ENCODE measurements around the gene IPO11.
"Not testable (repeated sequence)": the region's sequence is repeated elsewhere in the genome, so short reads cannot be mapped to it uniquely, and the experiment has no call there.

Gene IPO11

DNA sequence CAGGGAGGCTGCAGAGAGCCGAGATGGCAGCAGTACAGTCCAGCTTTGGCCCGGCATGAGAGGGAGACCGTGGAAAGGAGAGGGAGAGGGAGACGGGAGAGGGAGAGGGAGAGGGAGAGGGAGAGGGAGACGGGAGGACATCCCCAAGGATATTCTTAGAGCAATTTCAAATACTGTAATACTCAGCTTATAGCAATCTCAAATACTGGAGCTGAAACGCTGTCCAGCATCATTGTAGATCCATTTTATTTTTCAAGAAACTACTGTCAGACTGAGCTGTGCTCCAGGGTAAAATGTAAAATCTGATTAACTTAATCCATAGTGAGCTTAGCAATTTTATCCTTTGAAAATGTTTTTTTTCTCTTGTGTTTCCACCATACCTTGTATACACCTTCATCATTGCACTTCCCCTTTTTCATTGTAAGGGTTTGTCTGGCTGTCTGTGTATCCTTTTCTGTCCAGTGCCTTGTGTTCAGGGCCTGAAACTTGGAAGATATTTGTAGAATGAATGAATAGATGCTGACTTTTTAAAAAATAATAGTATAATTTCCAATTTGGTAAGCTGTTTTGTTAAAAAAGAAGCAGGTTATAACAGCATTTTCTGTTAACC, 102.1 kb downstream of the IPO11 start:
- Histone ChIP-seq H3K4me1 (ENCODE audit: insufficient read depth, low read length) (no peaks in the 10 kb centered on the region), H3K4me3 (ENCODE audit: low read length) (no peak overlapping the region), H3K36me3 (ENCODE audit: insufficient read depth, low read length) (peaks cover 40% of the 10 kb centered on the region), H3K27me3 (ENCODE audit: insufficient read depth, low read length) (no peaks in the 10 kb centered on the region), H3K9ac (ENCODE audit: low read depth, low read length) (no peak overlapping the region), H3K27ac (ENCODE audit: low read depth, low read length) (no peak overlapping the region), H3K9me3 (ENCODE audit: insufficient read depth, low read depth, low read length) (no peaks in the 10 kb centered on the region)
- WGBS = 97% methylated on average over 2 of the region's 6 CpGs

- H3K27me3 ChIP-seq (ENCODE audit: insufficient read depth, low read length); H3K9me3 ChIP-seq (ENCODE audit: insufficient read depth, low read depth, low read length); H3K27ac ChIP-seq (ENCODE audit: low read depth, low read length); H3K4me3 ChIP-seq (ENCODE audit: low read length); H3K9ac ChIP-seq (ENCODE audit: low read depth, low read length): not testable (repeated sequence)
- peaks cover 18% of the 10 kb centered on the region for H3K36me3 ChIP-seq (ENCODE audit: insufficient read depth, low read length)
- peaks cover 14% of the 10 kb centered on the region for H3K4me1 ChIP-seq (ENCODE audit: insufficient read depth, low read length)
- WGBS = 90% methylated on average over 1 of the region's 1 CpG
Measured at GRCh38 chr5:62520812-62521211, 108.2 kb downstream of the IPO11 start.

- H3K9ac ChIP-seq (ENCODE audit: low read depth, low read length) = no peak overlapping the region
- H3K27me3 ChIP-seq (ENCODE audit: insufficient read depth, low read length) = no peaks in the 10 kb centered on the region
- H3K36me3 ChIP-seq (ENCODE audit: insufficient read depth, low read length) = peaks cover 20% of the 10 kb centered on the region
- H3K9me3 ChIP-seq (ENCODE audit: insufficient read depth, low read depth, low read length) = no peaks in the 10 kb centered on the region
- 96% methylated on average over 2 of the region's 2 CpGs for WGBS
- no peak overlapping the region for H3K27ac ChIP-seq (ENCODE audit: low read depth, low read length)
- peaks cover 14% of the 10 kb centered on the region for H3K4me1 ChIP-seq (ENCODE audit: insufficient read depth, low read length)
- no peak overlapping the region for H3K4me3 ChIP-seq (ENCODE audit: low read length)
Measured at GRCh38 chr5:62521319-62521718, 108.8 kb downstream of the IPO11 start.

DNA sequence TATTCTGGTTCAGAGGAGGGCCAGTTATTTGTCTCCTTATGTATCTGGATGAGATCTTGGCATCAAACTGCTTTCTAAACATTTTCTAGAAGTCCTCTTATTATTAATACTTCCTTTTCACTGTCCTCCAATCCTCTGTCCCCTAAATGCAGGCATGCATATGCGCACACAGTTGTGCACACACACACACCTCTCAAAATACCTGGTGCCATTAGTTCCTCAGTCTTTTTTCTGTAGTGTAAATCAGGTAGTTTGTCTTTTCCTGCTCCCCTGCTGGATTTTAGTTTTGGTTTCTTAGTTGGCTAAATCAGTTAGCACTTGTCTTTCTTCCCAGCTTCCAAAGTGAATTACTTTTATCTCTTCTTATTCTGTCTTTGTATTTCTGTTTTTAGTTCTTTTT, 110.2 kb downstream of the IPO11 start:
- 94% methylated on average over 1 of the region's 1 CpG for WGBS
- Histone ChIP-seq H3K9ac (ENCODE audit: low read depth, low read length) (no peak overlapping the region), H3K36me3 (ENCODE audit: insufficient read depth, low read length) (peaks cover 20% of the 10 kb centered on the region; the same call in 1 of the 2 replicates), H3K9me3 (ENCODE audit: insufficient read depth, low read depth, low read length) (no peaks in the 10 kb centered on the region), H3K27ac (ENCODE audit: low read depth, low read length) (no peak overlapping the region; the same call in 1 of the 2 replicates), H3K4me3 (ENCODE audit: low read length) (no peak overlapping the region), H3K4me1 (ENCODE audit: insufficient read depth, low read length) (peaks cover 14% of the 10 kb centered on the region), H3K27me3 (ENCODE audit: insufficient read depth, low read length) (no peaks in the 10 kb centered on the region)

DNA sequence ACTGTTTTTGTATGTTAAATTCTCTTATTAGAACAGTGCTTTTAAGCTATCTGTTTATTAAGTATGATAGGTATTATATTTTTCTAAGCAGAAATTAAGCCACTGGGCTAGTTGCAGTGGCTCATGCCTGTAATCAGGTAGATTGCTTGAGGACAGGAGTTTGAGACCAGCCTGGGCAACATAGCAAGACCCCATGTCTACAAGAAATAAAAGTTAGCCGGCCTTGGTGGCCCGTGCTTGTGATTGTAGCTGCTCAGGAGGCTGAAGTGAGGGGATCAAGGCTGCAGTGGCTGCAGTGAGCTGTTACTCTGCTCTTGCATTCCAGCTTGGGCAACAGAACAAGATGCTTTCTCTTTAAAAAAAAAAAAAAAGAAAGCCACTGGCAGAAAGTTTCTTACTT, 121.0 kb downstream of the IPO11 start:
- no peaks in the 10 kb centered on the region for H3K27me3 ChIP-seq (ENCODE audit: insufficient read depth, low read length)
- no peaks in the 10 kb centered on the region for H3K9me3 ChIP-seq (ENCODE audit: insufficient read depth, low read depth, low read length)
- H3K9ac ChIP-seq (ENCODE audit: low read depth, low read length) = no peak overlapping the region
- H3K4me3 ChIP-seq (ENCODE audit: low read length) = no peak overlapping the region
- H3K36me3 ChIP-seq (ENCODE audit: insufficient read depth, low read length) = peaks cover 19% of the 10 kb centered on the region
- no peaks in the 10 kb centered on the region for H3K4me1 ChIP-seq (ENCODE audit: insufficient read depth, low read length)
- no peak overlapping the region for H3K27ac ChIP-seq (ENCODE audit: low read depth, low read length)
- WGBS = 92% methylated on average over 2 of the region's 2 CpGs

DNA sequence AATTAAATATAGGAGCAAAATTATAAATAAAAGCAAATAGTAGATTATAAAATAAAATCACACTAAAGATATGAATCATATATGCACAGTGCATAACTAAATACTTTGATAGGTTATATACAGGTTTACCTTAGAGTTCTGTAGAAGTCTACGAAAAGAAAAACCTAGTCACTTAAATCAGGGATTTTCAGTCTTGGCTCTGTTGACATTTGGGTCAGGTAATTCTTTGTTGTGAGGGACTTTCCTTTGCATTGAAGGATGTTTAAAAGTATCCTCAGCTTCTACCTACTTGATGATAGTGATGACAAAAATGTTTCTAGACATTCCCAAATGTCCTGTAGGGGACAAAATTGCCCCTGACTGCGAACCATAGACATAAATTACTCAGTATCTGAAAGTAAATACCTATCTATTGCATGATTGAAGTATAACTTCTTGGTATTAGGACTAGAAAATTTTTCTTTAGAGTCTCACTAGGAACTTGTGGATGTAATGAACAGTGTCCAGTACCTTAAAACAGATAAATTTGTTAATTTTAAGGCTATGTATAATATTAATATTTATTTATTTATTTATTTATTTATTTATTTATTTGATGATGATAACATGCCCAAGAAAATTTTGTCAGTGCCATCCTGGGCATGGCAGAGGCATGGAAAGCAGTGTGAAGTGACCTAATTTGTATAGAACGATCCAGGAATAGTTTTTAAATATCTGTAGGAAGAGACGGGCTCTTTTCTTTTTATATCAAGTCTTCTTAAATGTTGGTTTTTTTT, 122.1 kb downstream of the IPO11 start:
- Histone ChIP-seq H3K4me3 (ENCODE audit: low read length) (no peak overlapping the region), H3K27me3 (ENCODE audit: insufficient read depth, low read length) (no peaks in the 10 kb centered on the region), H3K27ac (ENCODE audit: low read depth, low read length) (no peak overlapping the region), H3K36me3 (ENCODE audit: insufficient read depth, low read length) (peaks cover 20% of the 10 kb centered on the region), H3K9ac (ENCODE audit: low read depth, low read length) (no peak overlapping the region), H3K9me3 (ENCODE audit: insufficient read depth, low read depth, low read length) (no peaks in the 10 kb centered on the region), H3K4me1 (ENCODE audit: insufficient read depth, low read length) (no peaks in the 10 kb centered on the region)
- WGBS = 0% methylated on average over 2 of the region's 4 CpGs

DNA sequence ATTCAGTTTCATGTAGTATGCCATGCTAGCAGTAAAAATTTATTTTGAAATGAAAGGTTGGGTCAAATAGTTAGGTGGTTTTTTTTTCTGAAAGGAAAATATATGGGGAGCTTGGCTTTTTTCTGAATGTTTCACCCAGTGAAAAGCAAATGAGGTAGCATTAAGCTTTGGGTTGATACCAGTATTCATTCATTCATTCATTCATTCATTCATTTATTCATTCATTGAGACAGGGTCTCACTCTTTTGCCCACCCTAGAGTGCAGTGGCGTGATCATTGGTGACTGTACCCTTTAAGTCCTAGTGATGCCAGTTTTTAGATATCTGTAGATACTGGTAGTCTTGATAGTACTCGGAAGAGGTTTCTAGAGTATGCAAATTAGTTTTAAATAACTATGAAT, 123.7 kb downstream of the IPO11 start:
- no peak overlapping the region for H3K9ac ChIP-seq (ENCODE audit: low read depth, low read length)
- H3K4me1 ChIP-seq (ENCODE audit: insufficient read depth, low read length) = no peaks in the 10 kb centered on the region
- H3K27me3 ChIP-seq (ENCODE audit: insufficient read depth, low read length) = no peaks in the 10 kb centered on the region
- no peak overlapping the region for H3K27ac ChIP-seq (ENCODE audit: low read depth, low read length)
- no peak overlapping the region for H3K4me3 ChIP-seq (ENCODE audit: low read length)
- peaks cover 22% of the 10 kb centered on the region; the same call in 1 of the 2 replicates for H3K36me3 ChIP-seq (ENCODE audit: insufficient read depth, low read length)
- WGBS = 100% methylated on average over 1 of the region's 2 CpGs
- H3K9me3 ChIP-seq (ENCODE audit: insufficient read depth, low read depth, low read length) = no peaks in the 10 kb centered on the region

DNA sequence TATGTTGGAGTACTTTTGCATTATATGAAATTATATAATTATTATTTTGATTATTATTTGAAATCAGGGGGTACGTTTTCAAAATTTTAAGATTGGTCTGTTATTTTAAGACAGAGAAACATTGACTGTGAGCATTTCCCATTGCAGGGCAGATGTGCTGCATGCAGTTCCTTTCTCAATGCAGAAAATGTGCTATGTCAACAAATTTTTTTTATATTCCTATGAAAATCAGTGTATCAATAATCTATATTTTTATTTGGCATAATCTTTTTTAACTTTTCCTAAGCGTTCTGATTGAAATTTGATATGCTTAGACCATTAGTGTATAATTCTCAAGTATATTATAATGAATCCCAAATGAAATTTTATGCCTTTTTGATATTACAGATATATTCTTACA, 124.2 kb downstream of the IPO11 start:
- no peak overlapping the region for H3K4me3 ChIP-seq (ENCODE audit: low read length)
- H3K27ac ChIP-seq (ENCODE audit: low read depth, low read length) = no peak overlapping the region
- H3K4me1 ChIP-seq (ENCODE audit: insufficient read depth, low read length) = no peaks in the 10 kb centered on the region
- peaks cover 22% of the 10 kb centered on the region; the same call in 1 of the 2 replicates for H3K36me3 ChIP-seq (ENCODE audit: insufficient read depth, low read length)
- no peaks in the 10 kb centered on the region for H3K27me3 ChIP-seq (ENCODE audit: insufficient read depth, low read length)
- WGBS = 94% methylated on average over 1 of the region's 2 CpGs
- H3K9me3 ChIP-seq (ENCODE audit: insufficient read depth, low read depth, low read length) = no peaks in the 10 kb centered on the region
- no peak overlapping the region for H3K9ac ChIP-seq (ENCODE audit: low read depth, low read length)

- Histone ChIP-seq H3K27me3 (ENCODE audit: insufficient read depth, low read length) (no peaks in the 10 kb centered on the region), H3K4me1 (ENCODE audit: insufficient read depth, low read length) (no peaks in the 10 kb centered on the region), H3K36me3 (ENCODE audit: insufficient read depth, low read length) (peaks cover 20% of the 10 kb centered on the region; the same call in 1 of the 2 replicates), H3K9ac (ENCODE audit: low read depth, low read length) (no peak overlapping the region), H3K9me3 (ENCODE audit: insufficient read depth, low read depth, low read length) (no peaks in the 10 kb centered on the region), H3K27ac (ENCODE audit: low read depth, low read length) (no peak overlapping the region), H3K4me3 (ENCODE audit: low read length) (no peak overlapping the region)
- 88% methylated on average over 9 of the region's 9 CpGs for WGBS
Measured at GRCh38 chr5:62538017-62538942, 125.7 kb downstream of the IPO11 start.

GRCh38 chr5:62542720-62543119, 130.2 kb downstream of the IPO11 start:
- Histone ChIP-seq H3K9ac (ENCODE audit: low read depth, low read length) (no peak overlapping the region), H3K9me3 (ENCODE audit: insufficient read depth, low read depth, low read length) (no peaks in the 10 kb centered on the region), H3K4me1 (ENCODE audit: insufficient read depth, low read length) (no peaks in the 10 kb centered on the region), H3K27ac (ENCODE audit: low read depth, low read length) (no peak overlapping the region), H3K4me3 (ENCODE audit: low read length) (no peak overlapping the region), H3K27me3 (ENCODE audit: insufficient read depth, low read length) (no peaks in the 10 kb centered on the region), H3K36me3 (ENCODE audit: insufficient read depth, low read length) (peaks cover 20% of the 10 kb centered on the region; the same call in 1 of the 2 replicates)
- WGBS = 100% methylated on average over 1 of the region's 1 CpG
